K562 (cell line): ENCODE measurements around the gene FTSJ3. TPM values are rescaled to one million over a fixed set of nuclear protein-coding genes. Genes with fewer than 3 reads are reported as not detected.

Source experiments
- ATAC-seq: fragments of 200-7000 bp; cut with Tn5 transposase; 3 replicates; pipeline ENCODE4 v1.9.1; 2020; ENCODE audit warnings: moderate library complexity
- BruUV-seq: library from RNA; stranded (reverse); fragments of 400-500 nt; replicated peaks from 2 replicates; lab custom pipeline; 2021; lab: Mats Ljungman, UMichigan
- CTCF ChIA-PET: fragments of 300-600 bp; formaldehyde crosslinking; extraction: SDS; loops from one replicate; lab custom pipeline; 2021; ENCODE audit warnings: low intra/inter-chr PET ratio; lab: Yijun Ruan, JAX
- POLR2A ChIA-PET: fragments of 300-600, 350-650 bp; sonication (Branson Sonifier 250); formaldehyde crosslinking; extraction: SDS; loops from one replicate; lab custom pipeline; 2021; ENCODE audit warnings: antibody characterized with exemption, inconsistent platforms; lab: Yijun Ruan, JAX
- DNase-seq, 4 experiments: peaks; one replicate each; pipeline versions ENCODE4 v3.0.0 to v3.0.0-alpha.2; 2011 to 2018; ENCODE audit warnings: low spot score in 3 of 4, mixed read lengths in 3 of 4; ENCODE audit errors: extremely low read depth in 1 of 4
- FAIRE-seq: peaks from 2 replicates; lab custom pipeline; 2011; peaks lifted over from hg19 to GRCh38; lab: Jason Lieb, UNC
- H2AFZ ChIP-seq: 2 replicates; pipeline ENCODE4 v1.6.0; 2011; ENCODE audit warnings: low read depth, low read length, control low read depth, inconsistent platforms
- H3K27ac ChIP-seq: fragments of 200-600 bp; 3 replicates; pipeline ENCODE4 v1.8.0; 2011; ENCODE audit warnings: low read depth, mild to moderate bottlenecking, control low read depth, inconsistent platforms, low read length, moderate library complexity, mixed read lengths; ENCODE audit errors: extremely low read depth
- H3K27me3 ChIP-seq, 2 experiments: fragments of 300-600 bp in 1 of 2; 2 replicates in 1 of 2; 3 replicates in 1 of 2; pipeline versions ENCODE4 v1.6.0 to v1.8.0; 2011; ENCODE audit warnings: inconsistent platforms in 2 of 2, low read length in 2 of 2, mild to moderate bottlenecking in 1 of 2, mixed read lengths in 1 of 2, moderate library complexity in 1 of 2; ENCODE audit not compliant: control insufficient read depth in 2 of 2, insufficient read depth in 2 of 2
- H3K36me3 ChIP-seq: fragments of 300-600 bp; 3 replicates; pipeline ENCODE4 v1.8.0; 2011; ENCODE audit warnings: mild to moderate bottlenecking, low read length, inconsistent platforms; ENCODE audit not compliant: control insufficient read depth, insufficient read depth
- H3K4me1 ChIP-seq, 2 experiments: fragments of 200-600 bp in 1 of 2; replicated peaks in 1 of 2; 2 replicates in 1 of 2; 3 replicates in 1 of 2; pipeline versions ENCODE4 v1.5.1 to v1.8.0; 2011; ENCODE audit warnings: inconsistent platforms in 2 of 2, low read length in 2 of 2, mild to moderate bottlenecking in 1 of 2, mixed read lengths in 1 of 2, moderate library complexity in 1 of 2; ENCODE audit not compliant: control insufficient read depth in 2 of 2, insufficient read depth in 2 of 2
- H3K4me2 ChIP-seq: 2 replicates; pipeline ENCODE4 v1.6.1; 2011; ENCODE audit warnings: low read length, control low read depth, inconsistent platforms, mixed read lengths; ENCODE audit not compliant: insufficient read depth
- H3K4me3 ChIP-seq: fragments of 200-600 bp; sonication (generic), shearing (Covaris generic); 2 replicates; pipeline ENCODE4 v1.5.1; 2016; ENCODE audit warnings: control low read depth, inconsistent platforms
- H3K79me2 ChIP-seq: fragments of 200-600 bp; 3 replicates; pipeline ENCODE4 v1.8.0; 2011; ENCODE audit warnings: low read length, inconsistent platforms; ENCODE audit not compliant: control insufficient read depth, insufficient read depth
- H3K9ac ChIP-seq, 2 experiments: 2 replicates each; pipeline versions ENCODE4 v1.6.0 to v1.6.1; 2011; ENCODE audit warnings: low read depth in 2 of 2, low read length in 2 of 2, control low read depth in 1 of 2, inconsistent platforms in 1 of 2, mild to moderate bottlenecking in 1 of 2, mixed read lengths in 1 of 2; ENCODE audit not compliant: insufficient read depth in 1 of 2
- H3K9me1 ChIP-seq: one replicate; pipeline ENCODE4 v1.6.0; 2011; ENCODE audit warnings: inconsistent platforms, mild to moderate bottlenecking, low read length, moderate library complexity; ENCODE audit not compliant: control insufficient read depth, insufficient read depth
- H3K9me3 ChIP-seq: replicated peaks from 2 replicates; pipeline ENCODE4 v1.5.1; 2011; ENCODE audit warnings: low read depth, low read length, inconsistent platforms; ENCODE audit not compliant: control insufficient read depth, insufficient read depth
- H4K20me1 ChIP-seq: replicated peaks from 2 replicates; pipeline ENCODE4 v1.6.1; 2011; ENCODE audit warnings: low read length, inconsistent platforms, mixed read lengths; ENCODE audit not compliant: control insufficient read depth, insufficient read depth
- ATF7 ChIP-seq: fragments of 450-650 bp; IDR thresholded peaks from 2 replicates; pipeline ENCODE4 v1.7.1; 2014; ENCODE audit warnings: mild to moderate bottlenecking, moderate library complexity
- CBX5 ChIP-seq: IDR thresholded peaks from 2 replicates; pipeline ENCODE4 v1.6.1; 2014; ENCODE audit warnings: low read depth, borderline replicate concordance
- CTCFL ChIP-seq: IDR thresholded peaks from 2 replicates; pipeline ENCODE4 v1.6.1; 2011; ENCODE audit warnings: borderline replicate concordance, low read depth, mild to moderate bottlenecking, moderate library complexity, low read length; ENCODE audit not compliant: insufficient read depth, poor library complexity, severe bottlenecking
- HIVEP1 ChIP-seq: fragments of 250-450 bp; sonication (Bioruptor Pico); IDR thresholded peaks from 2 replicates; pipeline ENCODE4 v1.4.0; 2020; ENCODE audit warnings: mild to moderate bottlenecking
- MXI1 ChIP-seq: IDR thresholded peaks from 2 replicates; pipeline ENCODE4 v1.6.1; 2011; ENCODE audit warnings: low read depth, mild to moderate bottlenecking, improper control_type of control experiment, low read length
- NCOA1 ChIP-seq: fragments of 450-650 bp; IDR thresholded peaks from 2 replicates; pipeline ENCODE4 v1.6.1; 2016; ENCODE audit warnings: low read depth
- SAP30 ChIP-seq: fragments of 200-600 bp; sonication (generic); IDR thresholded peaks from 2 replicates; pipeline ENCODE4 v1.6.1; 2012; ENCODE audit warnings: borderline replicate concordance, low read depth, mild to moderate bottlenecking, moderate library complexity, low read length, control low read depth, inconsistent platforms; ENCODE audit not compliant: insufficient read depth, poor library complexity, severe bottlenecking
- TGIF2 ChIP-seq: sonication (generic); formaldehyde crosslinking; IDR thresholded peaks from 2 replicates; pipeline ENCODE4 v1.8.1; 2022; ENCODE audit warnings: mild to moderate bottlenecking, missing genetic modification reagents, moderate library complexity
- THAP7 ChIP-seq: fragments of 250-450 bp; sonication (Bioruptor Pico); IDR thresholded peaks from 2 replicates; pipeline ENCODE4 v1.5.0; 2021
- ZBTB2 ChIP-seq: fragments of 450-650 bp; IDR thresholded peaks from 2 replicates; pipeline ENCODE4 v1.6.1; 2016; ENCODE audit warnings: antibody characterized with exemption
- ZNF551 ChIP-seq: fragments of 250-450 bp; sonication (Bioruptor Pico); IDR thresholded peaks from 2 replicates; pipeline ENCODE4 v1.5.0; 2021; ENCODE audit warnings: mild to moderate bottlenecking, moderate library complexity
- ZNF76 ChIP-seq: fragments of 250-450 bp; sonication (Bioruptor Pico); IDR thresholded peaks from 2 replicates; pipeline ENCODE4 v1.4.0; 2020; ENCODE audit warnings: mild to moderate bottlenecking, moderate library complexity, borderline replicate concordance
- WGBS: fragments of 100-300 bp; shearing (Covaris generic); methylation state at CpG from one replicate; pipeline ENCODE4 v1.1.6; 2016; ENCODE audit warnings: low coverage, mixed read lengths; ENCODE audit not compliant: insufficient coverage; ENCODE audit errors: missing lambda C conversion rate; 5-methylcytosine and 5-hydroxymethylcytosine counted together
- in situ Hi-C: fragments of 300-500 bp; cut with MboI; formaldehyde crosslinking; loops from 4 replicates; pipeline ENCODE4 v1.15.0; 2018; ENCODE audit warnings: inconsistent platforms, mixed read lengths
- intact Hi-C: fragments of 100-400 bp; cut with micrococcal nuclease; formaldehyde crosslinking; loops from 2 replicates; pipeline ENCODE4 v1.14.2; 2022
- polyA plus RNA-seq, 8 experiments: library from polyadenylated mRNA; depleted of rRNA in 4 of 8; stranded (reverse) in 5 of 8; unstranded in 3 of 8; fragments of >200 nt; fragmentation: Nextera tagmentation in 2 of 8; fragmentation: Illumina TruSeq in 1 of 8; extraction: Ambion mirVana in 2 of 8; extraction: Trizol in 1 of 8; gene quantifications; 2 replicates each; pipeline versions ENCODE4 v1.2.1 to v1.2.3, GENCODE V29; 2011 to 2014; ENCODE audit warnings: inconsistent platforms in 1 of 8, missing spikeins in 1 of 8
- total RNA-seq, 7 experiments: library from RNA; depleted of rRNA in 6 of 7; stranded (reverse); fragments of >200 nt in 6 of 7; fragmentation: Illumina TruSeq in 2 of 7; extraction: Trizol in 2 of 7; gene quantifications; 2 replicates each; pipeline versions ENCODE4 v1.2.1 to v1.2.3, GENCODE V29; 2011 to 2021; ENCODE audit warnings: low replicate concordance in 1 of 7

Gene FTSJ3
- total and polyA plus RNA-seq, 9 of the 15 experiments (the other 6 are each of a cell fraction or from before 2014, with no cell fraction given) = 18.0 to 65.6 (median 52.4) TPM

GRCh38 chr17:63854709-63855108 lies 27.2 kb upstream of the FTSJ3 start:
- in situ Hi-C loops = no loop called here
- no peak for TF ChIP-seq TGIF2
- no peak for TF ChIP-seq ZBTB2
- TF ChIP-seq CBX5 = no peak
- TF ChIP-seq CTCFL = no peak
- no peak for TF ChIP-seq MXI1
- TF ChIP-seq ATF7 = no peak
- TF ChIP-seq HIVEP1 = no peak
- no peak for TF ChIP-seq ZNF551 (CRISPR knock-in tag)
- TF ChIP-seq NCOA1 = no peak
- TF ChIP-seq THAP7 (CRISPR knock-in tag) = no peak
- TF ChIP-seq SAP30 = no peak
- no peak for TF ChIP-seq ZNF76

More at GRCh38 chr17:63854709-63855108, 27.2 kb upstream of the FTSJ3 start:
- no peaks in the 10 kb centered on the region for H3K9me1 ChIP-seq
- ATAC-seq = no peak
- no peak overlapping the region for H3K27ac ChIP-seq
- no peak overlapping the region for H3K4me2 ChIP-seq
- BruUV-seq = no TSS peak
- POLR2A ChIA-PET = interaction anchor here (1.3 kb wide), 1 partner anchor 12 kb away, joined by 5 read pairs; the partner anchor contains the start of gene SMARCD2
- H3K27me3 ChIP-seq = no peaks in the 10 kb centered on the region
- intact Hi-C loops = no loop called here
- CTCF ChIA-PET = no interaction called here
- peaks cover 33% of the 10 kb centered on the region; the same call in 2 of the 3 replicates for H3K36me3 ChIP-seq
- H3K9me3 ChIP-seq = no peaks in the 10 kb centered on the region; the same call in 1 of the 2 replicates
- FAIRE-seq = no peak
- DNase-seq = no peak
- H3K9ac ChIP-seq = 0 out of 4 replicates have a peak overlapping the region, but pooled peaks of 1 of the 2 experiments have one; percentile 36
- peaks cover 25% of the 10 kb centered on the region for H3K79me2 ChIP-seq
- H2AFZ ChIP-seq = no peak overlapping the region
- WGBS = 72% methylated on average over 5 of the region's 5 CpGs
- no peak overlapping the region for H3K4me3 ChIP-seq
- H4K20me1 ChIP-seq = no peaks in the 10 kb centered on the region; the same call in 1 of the 2 replicates
- peaks cover 9 to 12% of the 10 kb centered on the region in 2 experiments; a peak in 4 of 5 replicates for H3K4me1 ChIP-seq
